Neural cell (in vitro differentiated cells): ENCODE measurements around the gene EIF4E2.

Source experiments
- EP300 ChIP-seq: fragments of 450-650 bp; conservative IDR thresholded peaks from 2 replicates; pipeline ENCODE4 v1.6.1; 2014; ENCODE audit warnings: antibody characterized with exemption, mild to moderate bottlenecking, moderate library complexity; ENCODE audit not compliant: poor library complexity, severe bottlenecking
- SMC3 ChIP-seq: fragments of 450-650 bp; conservative IDR thresholded peaks from 2 replicates; pipeline ENCODE4 v1.6.1; 2014; ENCODE audit warnings: antibody characterized with exemption, mild to moderate bottlenecking, moderate library complexity; ENCODE audit not compliant: poor library complexity

- TF ChIP-seq SMC3 (no peak), EP300 (no peak)
Measured at GRCh38 chr2:232525199-232525598, 25.3 kb upstream of the EIF4E2 start.
